Ascending aorta (tissue), 2 donors: ENCODE data around the gene FKBP8. TPM values are rescaled to one million over a fixed set of nuclear protein-coding genes. Genes with fewer than 3 reads are reported as not detected.
"Not testable (repeated sequence)": the region's sequence is repeated elsewhere in the genome, so short reads cannot be mapped to it uniquely, and the experiment has no call there.

Experiments used
- DNase-seq, 2 donors: peaks; one replicate each; pipeline ENCODE4 v3.0.0-alpha.2; 2019; ENCODE audit warnings: low spot score in 2 of 2
- H3K27ac ChIP-seq, 2 donors: fragments of 200-600 bp; sonication (generic); one replicate each; pipeline ENCODE4 v1.5.1; 2016 to 2017; ENCODE audit warnings: mild to moderate bottlenecking in 1 of 2
- H3K27me3 ChIP-seq: fragments of 200-600 bp; sonication (generic); one replicate; pipeline ENCODE4 v1.5.1; 2017
- H3K36me3 ChIP-seq, 2 donors: fragments of 200-600 bp; sonication (generic); one replicate each; pipeline ENCODE4 v1.5.1; 2016
- H3K4me1 ChIP-seq, 2 donors: fragments of 200-600 bp; sonication (generic); one replicate each; pipeline ENCODE4 v1.5.1; 2016 to 2017; ENCODE audit warnings: mild to moderate bottlenecking in 1 of 2
- H3K4me3 ChIP-seq, 2 donors: fragments of 200-600 bp; sonication (generic); one replicate each; pipeline ENCODE4 v1.5.1; 2016 to 2017; ENCODE audit warnings: mild to moderate bottlenecking in 1 of 2
- H3K9me3 ChIP-seq, 2 donors: fragments of 200-600 bp; sonication (generic); one replicate each; pipeline ENCODE4 v1.5.1; 2016
- CTCF ChIP-seq, 3 experiments: fragments of 200-600 bp in 2 of 3; fragments of 450-650 bp in 1 of 3; sonication (generic) in 2 of 3; IDR thresholded peaks; one replicate each; pipeline ENCODE4 v1.5.1; 2016 to 2019; ENCODE audit warnings: antibody characterized with exemption in 3 of 3, mild to moderate bottlenecking in 1 of 3, moderate library complexity in 1 of 3
- intact Hi-C: fragments of 100-400 bp; cut with DNase I; formaldehyde crosslinking; loops from one replicate; pipeline ENCODE4 v1.15.1; 2023
- total RNA-seq: library from RNA; depleted of rRNA; stranded (reverse); fragments of >200 nt; gene quantifications from one replicate; pipeline ENCODE4 v1.1.0, GENCODE V29; 2016

Gene FKBP8
- total RNA-seq, 1 donor from 2014 or later, result 395 TPM

DNA sequence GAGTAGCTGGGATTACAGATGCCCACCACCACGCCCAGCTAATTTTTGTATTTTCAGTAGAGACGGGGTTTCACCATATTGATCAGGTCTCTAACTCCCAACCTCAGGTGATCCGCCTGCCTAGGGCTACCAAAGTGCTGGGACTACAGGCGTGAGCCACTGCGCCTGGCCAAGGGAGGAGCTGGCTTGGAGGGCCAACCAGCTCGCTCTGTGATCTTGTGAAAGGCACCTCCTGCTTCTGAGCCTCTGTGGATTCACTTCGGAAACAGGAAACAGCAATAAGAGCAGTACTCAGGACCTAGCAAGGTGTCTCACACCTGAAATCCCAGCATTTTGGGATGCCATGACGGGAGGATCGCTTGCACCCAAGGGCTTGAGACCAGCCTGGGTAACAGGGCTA is 19.5 kb downstream of the FKBP8 start:
- intact Hi-C loops, result no loop called here
- H3K4me3 ChIP-seq, result no peak overlapping the region
- no peak for DNase-seq
- no peak overlapping the region for H3K27ac ChIP-seq
- H3K27me3 ChIP-seq, result no peaks in the 10 kb centered on the region
- TF ChIP-seq CTCF (IDR thresholded peaks at IDR 0.05), result no peak
- H3K36me3 ChIP-seq, result no peaks in the 10 kb centered on the region
- H3K4me1 ChIP-seq, result peaks cover 2 to 7% of the 10 kb centered on the region in 2 donors
- H3K9me3 ChIP-seq, result no peaks in the 10 kb centered on the region

DNA sequence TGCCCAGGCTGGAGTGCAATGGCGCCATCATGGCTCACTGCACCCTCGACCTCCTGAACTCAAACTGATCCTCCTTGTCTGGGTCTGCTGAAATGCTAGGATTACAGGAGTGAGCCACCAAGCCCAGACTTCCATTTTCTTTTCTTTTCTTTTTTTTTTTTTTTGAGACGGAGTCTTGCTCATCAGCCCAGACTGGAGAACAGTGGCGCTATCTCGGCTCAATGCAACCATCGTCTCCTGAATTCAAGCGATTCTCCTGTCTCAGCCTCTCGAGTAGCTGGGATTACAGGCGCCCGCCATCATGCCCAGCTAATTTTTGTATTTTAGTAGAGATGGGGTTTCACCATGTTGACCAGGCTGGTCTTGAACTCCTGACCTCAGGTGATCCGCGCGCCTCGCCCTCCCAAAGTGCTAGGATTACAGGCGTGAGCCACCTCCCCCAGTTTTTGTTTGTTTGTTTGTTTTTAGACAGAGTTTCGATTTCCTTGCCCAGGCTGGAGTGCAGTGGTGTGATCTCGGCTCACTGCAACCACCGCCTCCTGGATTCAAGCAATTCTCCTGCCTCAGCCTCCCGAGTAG is 20.4 kb downstream of the FKBP8 start:
- intact Hi-C loops, result loop anchor here (1.0 kb wide), 5 partner anchors 20 to 113 kb away; partner anchors contain the start of genes FKBP8, KXD1 and UBA52
- not testable (repeated sequence) for H3K9me3 ChIP-seq, DNase-seq, H3K36me3 ChIP-seq, H3K27me3 ChIP-seq
- H3K4me3 ChIP-seq, result peak overlapping the region; percentile 37 to 49
- peaks cover 3 to 10% of the 10 kb centered on the region in 2 donors for H3K4me1 ChIP-seq
- peak overlapping the region; percentile 12 to 62 for H3K27ac ChIP-seq

GRCh38 chr19:18522124-18522861 is 21.1 kb downstream of the FKBP8 start:
- peak overlapping the region; percentile 97 to 99 for H3K27ac ChIP-seq
- H3K4me1 ChIP-seq, result peaks cover 3 to 10% of the 10 kb centered on the region in 2 donors
- peak; percentile 100 for DNase-seq
- no peaks in the 10 kb centered on the region for H3K9me3 ChIP-seq
- H3K4me3 ChIP-seq, result peak overlapping the region; percentile 97 to 99
- H3K27me3 ChIP-seq, result no peaks in the 10 kb centered on the region
- TF ChIP-seq CTCF (IDR thresholded peaks at IDR 0.05), result peak in 1 of 3 experiments; percentile 31
- intact Hi-C loops, result loop anchor here (1.0 kb wide), 5 partner anchors 21 to 114 kb away; partner anchors contain the start of genes FKBP8, KXD1 and UBA52
- no peaks in the 10 kb centered on the region for H3K36me3 ChIP-seq

- peak within 1 kb of the TSS; percentile 97 to 99 for H3K27ac ChIP-seq
- intact Hi-C loops, result loop anchor here (1.0 kb wide), 5 partner anchors 22 to 115 kb away; partner anchors contain the start of genes FKBP8, KXD1 and UBA52
- no peaks in the 10 kb centered on the region for H3K9me3 ChIP-seq
Measured at GRCh38 chr19:18521692-18522123, 21.7 kb downstream of the FKBP8 start, which contains the start of gene ELL. Gene ELL, minus strand, starts transcription at chr19:18522070. Its CDS starts 15 bp downstream, at chr19:18522055.

DNA sequence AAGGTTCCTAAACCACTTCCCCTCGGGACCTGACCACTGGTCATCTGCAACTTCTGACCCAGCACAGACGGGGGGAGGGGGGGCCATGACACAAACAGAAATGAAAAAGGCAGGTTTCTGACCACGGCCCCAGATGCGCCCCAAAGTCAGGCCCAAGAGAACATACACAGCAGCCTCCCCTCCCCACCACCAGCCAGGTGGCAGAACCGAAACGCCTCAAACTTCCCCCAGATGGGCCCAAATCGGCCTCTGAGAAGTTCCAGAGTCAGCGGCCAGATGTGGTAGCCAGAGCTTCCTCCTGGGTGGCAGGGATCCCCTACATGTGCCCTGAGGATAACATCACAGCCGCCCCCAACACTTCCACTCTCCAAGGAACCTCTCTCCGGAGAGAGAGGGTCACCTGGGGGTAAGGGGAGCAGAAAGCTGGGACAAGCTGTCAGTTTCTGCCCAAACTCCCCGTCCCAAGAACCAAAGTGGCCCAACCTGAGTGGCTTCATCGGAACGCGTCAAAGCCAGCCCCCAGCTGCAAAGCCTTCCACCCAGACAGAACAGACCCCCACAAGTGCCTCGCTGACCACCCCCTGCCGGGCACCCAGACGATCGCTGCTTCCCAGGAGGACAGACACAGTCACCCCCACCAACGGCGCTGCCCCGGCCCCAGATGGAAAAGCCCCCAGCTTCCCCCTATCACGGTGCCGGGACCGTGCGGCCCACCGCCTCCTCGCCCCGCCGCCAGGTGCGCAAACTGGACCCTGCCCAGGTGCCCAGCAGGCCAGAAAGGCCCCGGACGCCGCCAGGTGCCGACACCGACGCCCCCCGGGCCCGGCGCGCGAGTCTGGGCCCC is 22.3 kb downstream of the FKBP8 start:
- Histone ChIP-seq H3K27me3 (no peaks in the 10 kb centered on the region), H3K36me3 (no peaks in the 10 kb centered on the region), H3K9me3 (no peaks in the 10 kb centered on the region), H3K4me1 (peaks cover 3 to 16% of the 10 kb centered on the region in 2 donors), H3K4me3 (peak overlapping the region; percentile 97 to 99), H3K27ac (peak overlapping the region; percentile 97 to 99)
- DNase-seq, result peak in 1 of 2 donors; percentile 73
- intact Hi-C loops, result loop anchor here (1.0 kb wide), 1 partner anchor 20 kb away; no protein-coding TSS in a partner anchor
- TF ChIP-seq CTCF (IDR thresholded peaks at IDR 0.05), result peak in 1 of 3 experiments; percentile 17

More at GRCh38 chr19:18521692-18522123, 21.7 kb downstream of the FKBP8 start, which contains the start of gene ELL:
- no peaks in the 10 kb centered on the region for H3K27me3 ChIP-seq
- H3K4me3 ChIP-seq, result peak within 1 kb of the TSS; percentile 97 to 99
- peak in 1 of 3 experiments; percentile 0 for TF ChIP-seq CTCF (IDR thresholded peaks at IDR 0.05)
- H3K4me1 ChIP-seq, result peaks cover 3 to 11% of the 10 kb centered on the region in 2 donors
- peak in 1 of 2 donors; percentile 72 for DNase-seq
- H3K36me3 ChIP-seq, result no peaks in the 10 kb centered on the region
